ENCODE measurements around the gene NUP210L.
A peak's percentile ranks its signal among the peaks of the same experiment; 100 is the strongest.

NUP210L gene

DNA sequence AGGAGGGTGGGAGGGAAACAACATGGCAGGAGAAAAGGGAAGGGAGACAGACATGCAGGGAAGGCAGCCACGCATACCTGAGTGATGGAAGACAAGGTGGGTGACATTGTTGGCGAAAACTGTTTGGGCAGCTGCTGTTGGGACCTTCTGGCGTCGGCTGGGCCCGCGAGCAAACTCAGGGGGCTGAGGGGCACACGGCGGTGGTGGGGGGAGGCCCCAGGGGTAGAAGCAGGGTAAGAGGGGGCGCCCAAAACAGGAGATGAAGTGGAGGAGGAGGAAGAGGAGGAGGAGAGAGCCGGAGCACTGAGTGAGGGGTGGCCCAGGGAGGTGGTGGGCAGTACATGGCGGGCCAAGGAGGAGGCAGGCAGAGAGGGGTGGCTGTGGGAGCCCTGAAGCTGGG is 203.7 kb downstream of the NUP210L start:
- no peaks in the 10 kb centered on the region for H3K9me2 ChIP-seq (replicated peaks; ENCODE audit: low read depth, low read length)
- H3K9me3 ChIP-seq (ENCODE audit: insufficient read depth, low read depth, low read length), result no peaks in the 10 kb centered on the region
- TF ChIP-seq EZH2phosphoT487 (IDR thresholded peaks at IDR 0.05; ENCODE audit: borderline replicate concordance), result no peak
- TF ChIP-seq, protein P1, sequence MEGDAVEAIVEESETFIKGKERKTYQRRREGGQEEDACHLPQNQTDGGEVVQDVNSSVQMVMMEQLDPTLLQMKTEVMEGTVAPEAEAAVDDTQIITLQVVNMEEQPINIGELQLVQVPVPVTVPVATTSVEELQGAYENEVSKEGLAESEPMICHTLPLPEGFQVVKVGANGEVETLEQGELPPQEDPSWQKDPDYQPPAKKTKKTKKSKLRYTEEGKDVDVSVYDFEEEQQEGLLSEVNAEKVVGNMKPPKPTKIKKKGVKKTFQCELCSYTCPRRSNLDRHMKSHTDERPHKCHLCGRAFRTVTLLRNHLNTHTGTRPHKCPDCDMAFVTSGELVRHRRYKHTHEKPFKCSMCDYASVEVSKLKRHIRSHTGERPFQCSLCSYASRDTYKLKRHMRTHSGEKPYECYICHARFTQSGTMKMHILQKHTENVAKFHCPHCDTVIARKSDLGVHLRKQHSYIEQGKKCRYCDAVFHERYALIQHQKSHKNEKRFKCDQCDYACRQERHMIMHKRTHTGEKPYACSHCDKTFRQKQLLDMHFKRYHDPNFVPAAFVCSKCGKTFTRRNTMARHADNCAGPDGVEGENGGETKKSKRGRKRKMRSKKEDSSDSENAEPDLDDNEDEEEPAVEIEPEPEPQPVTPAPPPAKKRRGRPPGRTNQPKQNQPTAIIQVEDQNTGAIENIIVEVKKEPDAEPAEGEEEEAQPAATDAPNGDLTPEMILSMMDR (conservative IDR thresholded peaks at IDR 0.05; ENCODE audit: low read length), result no peak
- H3K79me2 ChIP-seq (ENCODE audit: insufficient read depth, low read length), result peaks cover 41% of the 10 kb centered on the region
- H3K9ac ChIP-seq (ENCODE audit: low read depth, low read length, poor library complexity, severe bottlenecking), result no peak overlapping the region
- H3K4me3 ChIP-seq (ENCODE audit: low read length, poor library complexity, severe bottlenecking), result no peak overlapping the region
- peaks cover 53% of the 10 kb centered on the region; the same call in 1 of the 2 replicates for H3K36me3 ChIP-seq (ENCODE audit: insufficient read depth, low read length)
- no peak overlapping the region for H3K4me2 ChIP-seq (ENCODE audit: low read depth, low read length, poor library complexity, severe bottlenecking)
- H2AFZ ChIP-seq (ENCODE audit: low read length), result no peak overlapping the region
- H3F3A ChIP-seq (ENCODE audit: low read depth), result no peaks in the 10 kb centered on the region
- peaks cover 27% of the 10 kb centered on the region for H3K4me1 ChIP-seq (ENCODE audit: insufficient read depth, low read length, poor library complexity, severe bottlenecking)
- no peaks in the 10 kb centered on the region for H3K27me3 ChIP-seq (ENCODE audit: insufficient read depth, low read length, poor library complexity, severe bottlenecking)
- peaks cover 28% of the 10 kb centered on the region for H4K20me1 ChIP-seq (ENCODE audit: insufficient read depth, low read length, poor library complexity, severe bottlenecking)

DNA sequence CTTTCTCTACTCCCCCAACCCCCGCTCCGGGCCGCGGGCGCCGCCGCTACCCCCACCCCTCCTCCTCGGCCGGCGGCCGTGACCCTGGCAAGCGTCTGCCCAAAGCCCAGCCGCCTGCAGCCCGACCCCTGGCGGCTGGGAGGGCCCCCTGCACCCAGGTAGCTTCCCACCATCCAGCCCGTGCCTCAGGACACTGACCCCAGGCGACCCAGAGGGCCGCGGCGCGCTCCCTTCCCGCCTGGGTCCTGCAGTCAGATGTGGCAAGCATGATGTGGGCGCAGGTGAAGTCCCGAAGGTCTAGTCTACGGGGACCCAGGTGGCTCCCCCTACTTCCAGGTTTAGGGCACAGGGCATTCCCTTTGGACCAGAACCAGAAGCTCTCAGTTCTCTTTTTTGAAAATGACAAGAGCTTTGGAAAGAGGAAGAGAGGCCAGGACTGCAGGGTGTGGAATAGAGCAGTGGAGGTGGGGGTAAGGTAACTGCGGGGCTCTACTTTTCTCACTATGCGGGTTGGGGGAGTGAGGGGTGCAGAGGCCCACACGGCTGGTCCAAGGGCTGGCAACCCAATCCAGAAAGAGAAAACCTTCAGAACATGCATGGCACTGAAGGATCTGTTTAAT is 208.1 kb downstream of the NUP210L start, which contains the start of gene DENND4B:
Gene DENND4B, minus strand, starts transcription at position 97 of the 620 bp plus-strand sequence. CDS start 2,344 bp downstream, outside the sequence.
- H3K9me3 ChIP-seq (ENCODE audit: insufficient read depth, low read depth, low read length), result no peaks in the 10 kb centered on the region
- H3K9me2 ChIP-seq (replicated peaks; ENCODE audit: low read depth, low read length), result no peaks in the 10 kb centered on the region
- no peaks in the 10 kb centered on the region for H3F3A ChIP-seq (ENCODE audit: low read depth)
- H3K9ac ChIP-seq (ENCODE audit: low read depth, low read length, poor library complexity, severe bottlenecking), result peak within 1 kb of the TSS; percentile 91
- no peak for TF ChIP-seq EZH2phosphoT487 (IDR thresholded peaks at IDR 0.05; ENCODE audit: borderline replicate concordance)
- TF ChIP-seq, protein P1 (conservative IDR thresholded peaks at IDR 0.05; ENCODE audit: low read length), result peak; percentile 71
- peaks cover 39% of the 10 kb centered on the region for H3K79me2 ChIP-seq (ENCODE audit: insufficient read depth, low read length)
- peaks cover 25% of the 10 kb centered on the region for H4K20me1 ChIP-seq (ENCODE audit: insufficient read depth, low read length, poor library complexity, severe bottlenecking)
- peaks cover 21% of the 10 kb centered on the region for H3K4me1 ChIP-seq (ENCODE audit: insufficient read depth, low read length, poor library complexity, severe bottlenecking)
- no peaks in the 10 kb centered on the region for H3K27me3 ChIP-seq (ENCODE audit: insufficient read depth, low read length, poor library complexity, severe bottlenecking)
- peak within 1 kb of the TSS; percentile 65 for H2AFZ ChIP-seq (ENCODE audit: low read length)
- peak within 1 kb of the TSS; percentile 91 for H3K4me2 ChIP-seq (ENCODE audit: low read depth, low read length, poor library complexity, severe bottlenecking)
- peak within 1 kb of the TSS; percentile 85 for H3K4me3 ChIP-seq (ENCODE audit: low read length, poor library complexity, severe bottlenecking)
- H3K36me3 ChIP-seq (ENCODE audit: insufficient read depth, low read length), result peaks cover 46% of the 10 kb centered on the region; the same call in 1 of the 2 replicates

DNA sequence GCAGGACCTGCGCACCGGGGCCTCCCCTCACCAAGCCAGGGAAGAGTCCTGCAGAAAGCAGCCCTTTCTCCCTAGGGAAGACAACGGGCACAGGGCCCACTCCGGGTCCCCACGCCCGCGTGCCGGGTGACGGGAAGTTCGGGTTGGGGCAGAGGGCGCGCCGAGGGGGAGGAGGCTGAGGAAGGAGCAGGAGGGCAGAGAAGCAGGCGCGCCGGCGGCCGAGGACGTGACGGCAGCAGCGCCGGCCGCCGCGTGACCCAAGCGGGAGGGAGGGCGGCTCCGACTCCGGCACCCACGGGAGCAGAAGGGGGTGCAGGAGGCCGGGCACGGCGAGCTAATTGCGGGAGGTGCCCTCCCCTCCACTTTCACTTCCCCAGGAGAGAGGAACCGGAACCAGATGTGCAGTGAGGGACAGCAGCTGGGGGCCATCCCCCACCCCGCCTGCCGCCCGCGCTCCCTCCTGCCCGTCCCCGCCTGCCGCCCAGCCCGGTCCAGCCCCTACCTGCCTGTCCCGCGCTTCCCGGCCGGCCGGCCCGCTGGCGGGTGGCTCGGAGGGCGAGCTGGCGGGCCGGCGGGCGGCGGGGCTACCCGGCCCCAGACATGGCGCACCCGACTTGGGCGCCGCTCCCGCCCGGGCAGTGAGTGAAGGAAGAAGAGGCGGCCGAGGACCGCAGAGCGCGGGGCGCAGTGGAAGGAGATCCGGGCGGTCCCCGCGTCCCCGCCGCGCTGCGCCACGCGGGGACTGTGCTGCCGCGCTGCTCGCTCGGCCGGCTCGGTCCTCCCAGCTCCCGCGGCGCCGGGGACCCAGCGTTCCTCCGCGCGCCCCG is 208.9 kb downstream of the NUP210L start:
- Histone ChIP-seq H3K9me2 (replicated peaks; ENCODE audit: low read depth, low read length) (no peaks in the 10 kb centered on the region), H3K4me2 (ENCODE audit: low read depth, low read length, poor library complexity, severe bottlenecking) (peak overlapping the region; percentile 91), H3K79me2 (ENCODE audit: insufficient read depth, low read length) (peaks cover 37% of the 10 kb centered on the region), H3K36me3 (ENCODE audit: insufficient read depth, low read length) (peaks cover 46% of the 10 kb centered on the region; the same call in 1 of the 2 replicates), H3K4me1 (ENCODE audit: insufficient read depth, low read length, poor library complexity, severe bottlenecking) (peaks cover 21% of the 10 kb centered on the region), H2AFZ (ENCODE audit: low read length) (peak overlapping the region; percentile 65), H3K9ac (ENCODE audit: low read depth, low read length, poor library complexity, severe bottlenecking) (peak overlapping the region; percentile 91), H3F3A (ENCODE audit: low read depth) (no peaks in the 10 kb centered on the region), H3K4me3 (ENCODE audit: low read length, poor library complexity, severe bottlenecking) (peak overlapping the region; percentile 85), H3K9me3 (ENCODE audit: insufficient read depth, low read depth, low read length) (no peaks in the 10 kb centered on the region), H3K27me3 (ENCODE audit: insufficient read depth, low read length, poor library complexity, severe bottlenecking) (no peaks in the 10 kb centered on the region), H4K20me1 (ENCODE audit: insufficient read depth, low read length, poor library complexity, severe bottlenecking) (peaks cover 25% of the 10 kb centered on the region)
- TF ChIP-seq, protein P1 (conservative IDR thresholded peaks at IDR 0.05; ENCODE audit: low read length), result no peak
- TF ChIP-seq EZH2phosphoT487 (IDR thresholded peaks at IDR 0.05; ENCODE audit: borderline replicate concordance), result no peak
